ENCODE results near the gene GAA. TPM values are rescaled to one million over a fixed set of nuclear protein-coding genes. Genes with fewer than 3 reads are reported as not detected.
A peak's percentile ranks its signal among the peaks of the same experiment; 100 is the strongest.

Gene GAA
- total and polyA plus RNA-seq, 2 of the 13 experiments (the other 11 are each of a cell fraction or from before 2014, with no cell fraction given) = 21.6 to 36.4 TPM

DNA sequence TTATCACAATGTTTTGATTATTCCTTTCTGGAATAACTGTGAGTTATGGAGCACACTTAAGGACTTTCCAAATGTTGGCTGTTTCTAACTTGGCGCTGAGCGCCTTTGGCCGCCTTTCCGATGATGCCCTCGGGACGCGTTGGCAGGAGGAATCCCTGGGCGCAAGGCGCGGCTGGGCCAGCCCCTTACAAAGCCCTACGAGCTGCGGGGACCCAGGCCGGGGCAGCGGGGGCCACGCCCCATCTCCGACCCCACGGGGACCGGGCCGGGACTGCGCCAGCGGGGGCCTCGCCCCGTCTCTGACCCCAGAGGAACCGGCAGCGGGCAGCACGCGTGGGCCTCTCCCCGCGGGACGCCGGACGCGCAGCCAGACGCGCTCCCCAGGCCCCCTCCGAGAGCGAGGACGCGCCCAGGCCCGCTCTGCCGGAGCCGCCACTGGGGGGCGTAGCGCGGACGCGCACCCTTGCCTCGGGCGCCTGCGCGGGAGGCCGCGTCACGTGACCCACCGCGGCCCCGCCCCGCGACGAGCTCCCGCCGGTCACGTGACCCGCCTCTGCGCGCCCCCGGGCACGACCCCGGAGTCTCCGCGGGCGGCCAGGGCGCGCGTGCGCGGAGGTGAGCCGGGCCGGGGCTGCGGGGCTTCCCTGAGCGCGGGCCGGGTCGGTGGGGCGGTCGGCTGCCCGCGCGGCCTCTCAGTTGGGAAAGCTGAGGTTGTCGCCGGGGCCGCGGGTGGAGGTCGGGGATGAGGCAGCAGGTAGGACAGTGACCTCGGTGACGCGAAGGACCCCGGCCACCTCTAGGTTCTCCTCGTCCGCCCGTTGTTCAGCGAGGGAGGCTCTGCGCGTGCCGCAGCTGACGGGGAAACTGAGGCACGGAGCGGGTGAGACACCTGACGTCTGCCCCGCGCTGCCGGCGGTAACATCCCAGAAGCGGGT lies at the start of gene GAA (continued):
- TF ChIP-seq, protein P1, sequence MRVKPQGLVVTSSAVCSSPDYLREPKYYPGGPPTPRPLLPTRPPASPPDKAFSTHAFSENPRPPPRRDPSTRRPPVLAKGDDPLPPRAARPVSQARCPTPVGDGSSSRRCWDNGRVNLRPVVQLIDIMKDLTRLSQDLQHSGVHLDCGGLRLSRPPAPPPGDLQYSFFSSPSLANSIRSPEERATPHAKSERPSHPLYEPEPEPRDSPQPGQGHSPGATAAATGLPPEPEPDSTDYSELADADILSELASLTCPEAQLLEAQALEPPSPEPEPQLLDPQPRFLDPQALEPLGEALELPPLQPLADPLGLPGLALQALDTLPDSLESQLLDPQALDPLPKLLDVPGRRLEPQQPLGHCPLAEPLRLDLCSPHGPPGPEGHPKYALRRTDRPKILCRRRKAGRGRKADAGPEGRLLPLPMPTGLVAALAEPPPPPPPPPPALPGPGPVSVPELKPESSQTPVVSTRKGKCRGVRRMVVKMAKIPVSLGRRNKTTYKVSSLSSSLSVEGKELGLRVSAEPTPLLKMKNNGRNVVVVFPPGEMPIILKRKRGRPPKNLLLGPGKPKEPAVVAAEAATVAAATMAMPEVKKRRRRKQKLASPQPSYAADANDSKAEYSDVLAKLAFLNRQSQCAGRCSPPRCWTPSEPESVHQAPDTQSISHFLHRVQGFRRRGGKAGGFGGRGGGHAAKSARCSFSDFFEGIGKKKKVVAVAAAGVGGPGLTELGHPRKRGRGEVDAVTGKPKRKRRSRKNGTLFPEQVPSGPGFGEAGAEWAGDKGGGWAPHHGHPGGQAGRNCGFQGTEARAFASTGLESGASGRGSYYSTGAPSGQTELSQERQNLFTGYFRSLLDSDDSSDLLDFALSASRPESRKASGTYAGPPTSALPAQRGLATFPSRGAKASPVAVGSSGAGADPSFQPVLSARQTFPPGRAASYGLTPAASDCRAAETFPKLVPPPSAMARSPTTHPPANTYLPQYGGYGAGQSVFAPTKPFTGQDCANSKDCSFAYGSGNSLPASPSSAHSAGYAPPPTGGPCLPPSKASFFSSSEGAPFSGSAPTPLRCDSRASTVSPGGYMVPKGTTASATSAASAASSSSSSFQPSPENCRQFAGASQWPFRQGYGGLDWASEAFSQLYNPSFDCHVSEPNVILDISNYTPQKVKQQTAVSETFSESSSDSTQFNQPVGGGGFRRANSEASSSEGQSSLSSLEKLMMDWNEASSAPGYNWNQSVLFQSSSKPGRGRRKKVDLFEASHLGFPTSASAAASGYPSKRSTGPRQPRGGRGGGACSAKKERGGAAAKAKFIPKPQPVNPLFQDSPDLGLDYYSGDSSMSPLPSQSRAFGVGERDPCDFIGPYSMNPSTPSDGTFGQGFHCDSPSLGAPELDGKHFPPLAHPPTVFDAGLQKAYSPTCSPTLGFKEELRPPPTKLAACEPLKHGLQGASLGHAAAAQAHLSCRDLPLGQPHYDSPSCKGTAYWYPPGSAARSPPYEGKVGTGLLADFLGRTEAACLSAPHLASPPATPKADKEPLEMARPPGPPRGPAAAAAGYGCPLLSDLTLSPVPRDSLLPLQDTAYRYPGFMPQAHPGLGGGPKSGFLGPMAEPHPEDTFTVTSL (CRISPR knock-in tag; IDR thresholded peaks at IDR 0.05; ENCODE audit: borderline replicate concordance) = no peak
- TF ChIP-seq MBNL3 (CRISPR knock-in tag; conservative IDR thresholded peaks at IDR 0.05) = no peak; the same call in 1 of the 2 replicates
- TF ChIP-seq NCOA5 (CRISPR knock-in tag; IDR thresholded peaks at IDR 0.05) = no peak
- TF ChIP-seq TRIM24 (CRISPR knock-in tag; IDR thresholded peaks at IDR 0.05) = no peak
- no peak; the same call in 1 of the 2 replicates for TF ChIP-seq SIX4 (CRISPR knock-in tag; IDR thresholded peaks at IDR 0.05)
- TF ChIP-seq PCBP2 (optimal IDR thresholded peaks at IDR 0.05; ENCODE audit: low read depth, low read length, poor library complexity, severe bottlenecking) = no peak
- TF ChIP-seq, protein P2, sequence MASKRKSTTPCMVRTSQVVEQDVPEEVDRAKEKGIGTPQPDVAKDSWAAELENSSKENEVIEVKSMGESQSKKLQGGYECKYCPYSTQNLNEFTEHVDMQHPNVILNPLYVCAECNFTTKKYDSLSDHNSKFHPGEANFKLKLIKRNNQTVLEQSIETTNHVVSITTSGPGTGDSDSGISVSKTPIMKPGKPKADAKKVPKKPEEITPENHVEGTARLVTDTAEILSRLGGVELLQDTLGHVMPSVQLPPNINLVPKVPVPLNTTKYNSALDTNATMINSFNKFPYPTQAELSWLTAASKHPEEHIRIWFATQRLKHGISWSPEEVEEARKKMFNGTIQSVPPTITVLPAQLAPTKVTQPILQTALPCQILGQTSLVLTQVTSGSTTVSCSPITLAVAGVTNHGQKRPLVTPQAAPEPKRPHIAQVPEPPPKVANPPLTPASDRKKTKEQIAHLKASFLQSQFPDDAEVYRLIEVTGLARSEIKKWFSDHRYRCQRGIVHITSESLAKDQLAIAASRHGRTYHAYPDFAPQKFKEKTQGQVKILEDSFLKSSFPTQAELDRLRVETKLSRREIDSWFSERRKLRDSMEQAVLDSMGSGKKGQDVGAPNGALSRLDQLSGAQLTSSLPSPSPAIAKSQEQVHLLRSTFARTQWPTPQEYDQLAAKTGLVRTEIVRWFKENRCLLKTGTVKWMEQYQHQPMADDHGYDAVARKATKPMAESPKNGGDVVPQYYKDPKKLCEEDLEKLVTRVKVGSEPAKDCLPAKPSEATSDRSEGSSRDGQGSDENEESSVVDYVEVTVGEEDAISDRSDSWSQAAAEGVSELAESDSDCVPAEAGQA (IDR thresholded peaks at IDR 0.05; ENCODE audit: low read depth) = no peak
- TF ChIP-seq, protein P2 (CRISPR knock-in tag; IDR thresholded peaks at IDR 0.05; ENCODE audit: borderline replicate concordance) = no peak; the same call in 1 of the 2 replicates
- TF ChIP-seq, protein P3, sequence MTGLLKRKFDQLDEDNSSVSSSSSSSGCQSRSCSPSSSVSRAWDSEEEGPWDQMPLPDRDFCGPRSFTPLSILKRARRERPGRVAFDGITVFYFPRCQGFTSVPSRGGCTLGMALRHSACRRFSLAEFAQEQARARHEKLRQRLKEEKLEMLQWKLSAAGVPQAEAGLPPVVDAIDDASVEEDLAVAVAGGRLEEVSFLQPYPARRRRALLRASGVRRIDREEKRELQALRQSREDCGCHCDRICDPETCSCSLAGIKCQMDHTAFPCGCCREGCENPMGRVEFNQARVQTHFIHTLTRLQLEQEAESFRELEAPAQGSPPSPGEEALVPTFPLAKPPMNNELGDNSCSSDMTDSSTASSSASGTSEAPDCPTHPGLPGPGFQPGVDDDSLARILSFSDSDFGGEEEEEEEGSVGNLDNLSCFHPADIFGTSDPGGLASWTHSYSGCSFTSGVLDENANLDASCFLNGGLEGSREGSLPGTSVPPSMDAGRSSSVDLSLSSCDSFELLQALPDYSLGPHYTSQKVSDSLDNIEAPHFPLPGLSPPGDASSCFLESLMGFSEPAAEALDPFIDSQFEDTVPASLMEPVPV (CRISPR knock-in tag; IDR thresholded peaks at IDR 0.05) = peak; percentile 80; the same call in 1 of the 2 replicates
- TF ChIP-seq NFKB2 (CRISPR knock-in tag; IDR thresholded peaks at IDR 0.05; ENCODE audit: borderline replicate concordance) = peak; percentile 27; the same call in 1 of the 2 replicates
- TF ChIP-seq, protein P4, sequence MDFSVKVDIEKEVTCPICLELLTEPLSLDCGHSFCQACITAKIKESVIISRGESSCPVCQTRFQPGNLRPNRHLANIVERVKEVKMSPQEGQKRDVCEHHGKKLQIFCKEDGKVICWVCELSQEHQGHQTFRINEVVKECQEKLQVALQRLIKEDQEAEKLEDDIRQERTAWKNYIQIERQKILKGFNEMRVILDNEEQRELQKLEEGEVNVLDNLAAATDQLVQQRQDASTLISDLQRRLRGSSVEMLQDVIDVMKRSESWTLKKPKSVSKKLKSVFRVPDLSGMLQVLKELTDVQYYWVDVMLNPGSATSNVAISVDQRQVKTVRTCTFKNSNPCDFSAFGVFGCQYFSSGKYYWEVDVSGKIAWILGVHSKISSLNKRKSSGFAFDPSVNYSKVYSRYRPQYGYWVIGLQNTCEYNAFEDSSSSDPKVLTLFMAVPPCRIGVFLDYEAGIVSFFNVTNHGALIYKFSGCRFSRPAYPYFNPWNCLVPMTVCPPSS (IDR thresholded peaks at IDR 0.05) = no peak

Data from HepG2 (cell line).